A549 (cell line): ENCODE data around the gene TLNRD1. TPM values are rescaled to one million over a fixed set of nuclear protein-coding genes. Genes with fewer than 3 reads are reported as not detected.

ENCODE experiments used
- ATAC-seq, 2 experiments: fragments of 200-7000 bp in 1 of 2; fragments of >200 bp in 1 of 2; cut with Nextera tagmentation in 1 of 2; cut with Tn5 transposase in 1 of 2; 3 replicates each; pipeline versions ENCODE4 v1.8.0 to v1.9.1; 2018 to 2020; ENCODE audit warnings: mild to moderate bottlenecking in 1 of 2, moderate library complexity in 1 of 2
- CTCF ChIA-PET: fragments of 300-600 bp; sonication (Branson Sonifier 250); formaldehyde crosslinking; extraction: SDS; loops from one replicate; lab custom pipeline; 2021; ENCODE audit warnings: antibody characterized with exemption, inconsistent platforms; lab: Yijun Ruan, JAX
- POLR2A ChIA-PET: fragments of 350-600 bp; formaldehyde crosslinking; extraction: SDS; loops from one replicate; lab custom pipeline; 2021; ENCODE audit warnings: antibody characterized with exemption, inconsistent platforms; lab: Yijun Ruan, JAX
- DNase-seq, 2 experiments: peaks; one replicate each; pipeline versions ENCODE4 v3.0.0 to v3.0.0-alpha.2; 2011 to 2016; ENCODE audit warnings: low read depth in 1 of 2, low spot score in 1 of 2
- FAIRE-seq: peaks from 2 replicates; lab custom pipeline; 2011; peaks lifted over from hg19 to GRCh38; lab: Jason Lieb, UNC
- H3K27ac ChIP-seq, 2 experiments: fragments of >200 bp; sonication (Bioruptor Twin); formaldehyde crosslinking; 3 replicates each; pipeline ENCODE4 v1.5.1; 2016 to 2017
- H3K4me1 ChIP-seq: fragments of >200 bp; sonication (Bioruptor Twin); formaldehyde crosslinking; 3 replicates; pipeline ENCODE4 v1.6.1; 2016
- H3K4me2 ChIP-seq: fragments of >200 bp; sonication (Bioruptor Twin); formaldehyde crosslinking; 3 replicates; pipeline ENCODE4 v1.6.1; 2016
- H3K4me3 ChIP-seq: fragments of >200 bp; sonication (Bioruptor Twin); formaldehyde crosslinking; 3 replicates; pipeline ENCODE4 v1.5.1; 2016
- H3K9me3 ChIP-seq: fragments of >200 bp; sonication (Bioruptor Twin); formaldehyde crosslinking; 3 replicates; pipeline ENCODE4 v1.6.1; 2016
- BCL3 ChIP-seq: fragments of >200 bp; sonication (Bioruptor Twin); formaldehyde crosslinking; IDR thresholded peaks from 3 replicates; pipeline ENCODE4 v1.6.1; 2016
- BHLHE40 ChIP-seq: IDR thresholded peaks from 2 replicates; pipeline ENCODE4 v1.6.1; 2012; ENCODE audit warnings: low read depth, low read length, inconsistent platforms
- CBX2 ChIP-seq: fragments of 200-600 bp; sonication (generic); IDR thresholded peaks from 2 replicates; pipeline ENCODE4 v1.6.1; 2016; ENCODE audit warnings: low read depth, mild to moderate bottlenecking, borderline replicate concordance
- CBX8 ChIP-seq: fragments of 200-600 bp; sonication (generic); IDR thresholded peaks from 2 replicates; pipeline ENCODE4 v1.6.1; 2016
- CEBPB ChIP-seq, 2 experiments: fragments of >200 bp in 1 of 2; sonication (Bioruptor Twin) in 1 of 2; formaldehyde crosslinking in 1 of 2; IDR thresholded peaks; 2 replicates each; pipeline ENCODE4 v1.6.1; 2012 to 2016
- CHD2 ChIP-seq: fragments of 150-350 bp; IDR thresholded peaks from 2 replicates; pipeline ENCODE4 v1.6.1; 2014; ENCODE audit warnings: low read length; ENCODE audit not compliant: partially characterized antibody
- CHD4 ChIP-seq: fragments of 200-600 bp; sonication (generic); IDR thresholded peaks from 2 replicates; pipeline ENCODE4 v1.6.1; 2016; ENCODE audit warnings: antibody characterized with exemption, mild to moderate bottlenecking, borderline replicate concordance
- CTCF ChIP-seq: fragments of >200 bp; sonication (Bioruptor Twin); formaldehyde crosslinking; IDR thresholded peaks from 3 replicates; pipeline ENCODE4 v1.5.1; 2016
- E2F6 ChIP-seq: IDR thresholded peaks from 2 replicates; pipeline ENCODE4 v1.6.1; 2012; ENCODE audit warnings: low read depth, borderline replicate concordance
- EHF ChIP-seq: fragments of 250-450 bp; sonication (Bioruptor Pico); IDR thresholded peaks from 2 replicates; pipeline ENCODE4 v1.5.0; 2020; ENCODE audit warnings: mild to moderate bottlenecking
- EHMT2 ChIP-seq: fragments of 200-600 bp; sonication (generic); IDR thresholded peaks from 2 replicates; pipeline ENCODE4 v1.6.1; 2016; ENCODE audit warnings: antibody characterized with exemption, low read depth, mild to moderate bottlenecking, moderate library complexity
- ESRRA ChIP-seq: fragments of 150-350 bp; IDR thresholded peaks from 2 replicates; pipeline ENCODE4 v1.6.1; 2014; ENCODE audit warnings: mild to moderate bottlenecking, low read length, borderline replicate concordance
- FOXS1 ChIP-seq: fragments of 250-450 bp; sonication (Bioruptor Pico); IDR thresholded peaks from 2 replicates; pipeline ENCODE4 v1.5.0; 2020; ENCODE audit warnings: mild to moderate bottlenecking, moderate library complexity
- GATA3 ChIP-seq: IDR thresholded peaks from 2 replicates; pipeline ENCODE4 v1.6.1; 2012; ENCODE audit warnings: borderline replicate concordance
- HDAC2 ChIP-seq: fragments of 200-600 bp; sonication (generic); IDR thresholded peaks from 2 replicates; pipeline ENCODE4 v1.6.1; 2016
- HEYL ChIP-seq: fragments of 250-450 bp; sonication (Bioruptor Pico); IDR thresholded peaks from 2 replicates; pipeline ENCODE4 v1.8.0; 2021; ENCODE audit warnings: mild to moderate bottlenecking, moderate library complexity
- HMGXB4 ChIP-seq: fragments of 250-450 bp; sonication (Bioruptor Pico); IDR thresholded peaks from 2 replicates; pipeline ENCODE4 v1.5.0; 2021; ENCODE audit warnings: mild to moderate bottlenecking, moderate library complexity, borderline replicate concordance
- HOXA7 ChIP-seq: fragments of 250-450 bp; sonication (Bioruptor Pico); IDR thresholded peaks from 2 replicates; pipeline ENCODE4 v1.5.0; 2020; ENCODE audit warnings: mild to moderate bottlenecking, moderate library complexity
- KDM5A ChIP-seq: fragments of 200-600 bp; sonication (generic); IDR thresholded peaks from 2 replicates; pipeline ENCODE4 v1.6.1; 2016; ENCODE audit warnings: antibody characterized with exemption, mild to moderate bottlenecking
- MAFK ChIP-seq: fragments of 450-650 bp; IDR thresholded peaks from 2 replicates; pipeline ENCODE4 v1.6.1; 2014; ENCODE audit not compliant: partially characterized antibody
- MAZ ChIP-seq: fragments of 150-350 bp; IDR thresholded peaks from 2 replicates; pipeline ENCODE4 v1.6.1; 2014; ENCODE audit warnings: antibody characterized with exemption, low read depth, low read length, borderline replicate concordance
- NFE2L2 ChIP-seq: fragments of 150-350 bp; conservative IDR thresholded peaks from 2 replicates; pipeline ENCODE4 v1.6.1; 2014; ENCODE audit warnings: low read length
- PBX3 ChIP-seq: IDR thresholded peaks from 2 replicates; pipeline ENCODE4 v1.6.1; 2012
- PHF8 ChIP-seq: fragments of 200-600 bp; sonication (generic); IDR thresholded peaks from 2 replicates; pipeline ENCODE4 v1.6.1; 2016; ENCODE audit warnings: low read depth, mild to moderate bottlenecking, antibody characterized with exemption, moderate library complexity, borderline replicate concordance
- POLR2A ChIP-seq: IDR thresholded peaks from 2 replicates; pipeline ENCODE4 v1.6.1; 2012; ENCODE audit warnings: mild to moderate bottlenecking, low read length
- POLR2AphosphoS2 ChIP-seq: conservative IDR thresholded peaks from 2 replicates; pipeline ENCODE4 v1.6.1; 2012; ENCODE audit warnings: low read length, improper control_type of control experiment, inconsistent platforms
- RAD21 ChIP-seq, 2 experiments: fragments of >200 bp in 1 of 2; sonication (Bioruptor Twin) in 1 of 2; formaldehyde crosslinking in 1 of 2; IDR thresholded peaks in 1 of 2; conservative IDR thresholded peaks in 1 of 2; 2 replicates in 1 of 2; 3 replicates in 1 of 2; pipeline ENCODE4 v1.6.1; 2012 to 2018; ENCODE audit warnings: inconsistent platforms in 1 of 2
- RARB ChIP-seq: fragments of 250-450 bp; sonication (Bioruptor Pico); IDR thresholded peaks from 2 replicates; pipeline ENCODE4 v1.8.0; 2021; ENCODE audit warnings: mild to moderate bottlenecking, moderate library complexity
- RFX5 ChIP-seq: fragments of 450-650 bp; IDR thresholded peaks from 2 replicates; pipeline ENCODE4 v1.7.1; 2014; ENCODE audit warnings: antibody characterized with exemption, mild to moderate bottlenecking, moderate library complexity
- SREBF2 ChIP-seq: fragments of 450-650 bp; IDR thresholded peaks from 2 replicates; pipeline ENCODE4 v1.6.1; 2014; ENCODE audit warnings: mild to moderate bottlenecking, moderate library complexity
- TFCP2L1 ChIP-seq: fragments of 250-450 bp; sonication (Bioruptor Pico); IDR thresholded peaks from 2 replicates; pipeline ENCODE4 v1.5.0; 2021; ENCODE audit warnings: mild to moderate bottlenecking
- USF2 ChIP-seq: fragments of 450-650 bp; IDR thresholded peaks from 2 replicates; pipeline ENCODE4 v1.6.1; 2014; ENCODE audit warnings: antibody characterized with exemption
- ZC3H11A ChIP-seq: fragments of 450-650 bp; IDR thresholded peaks from 2 replicates; pipeline ENCODE4 v1.6.1; 2014; ENCODE audit warnings: antibody characterized with exemption, mild to moderate bottlenecking
- ZFP36 ChIP-seq: fragments of 450-650 bp; IDR thresholded peaks from 2 replicates; pipeline ENCODE4 v1.6.1; 2014; ENCODE audit warnings: borderline replicate concordance; ENCODE audit not compliant: partially characterized antibody
- ZSCAN20 ChIP-seq: fragments of 250-450 bp; sonication (Bioruptor Pico); IDR thresholded peaks from 2 replicates; pipeline ENCODE4 v1.8.0; 2022; ENCODE audit warnings: mild to moderate bottlenecking, moderate library complexity
- WGBS: methylation state at CpG from one replicate; pipeline ENCODE4 v1.1.6; 2017; ENCODE audit errors: missing lambda C conversion rate; 5-methylcytosine and 5-hydroxymethylcytosine counted together
- polyA plus RNA-seq, 4 experiments: library from polyadenylated mRNA; depleted of rRNA in 3 of 4; stranded (reverse); fragments of >200 nt; fragmentation: RNase III in 1 of 4; extraction: RNeasy Plus Mini Kit Qiagen cat#74134 plus additional on column Dnase treatment in 1 of 4; gene quantifications; 2 replicates in 3 of 4; 3 replicates in 1 of 4; pipeline ENCODE4 v1.2.3, GENCODE V29; 2011 to 2017

Gene TLNRD1
- polyA plus RNA-seq, 2 of the 4 experiments (the other 2 are of a cell fraction): 6.6 to 7.2 TPM

- H3K4me3 ChIP-seq: peak overlapping the region; percentile 67
- CTCF ChIA-PET: interaction anchor here (0.9 to 3.2 kb wide), 6 partner anchors 10 to 265 kb away, joined by 3 to 9 read pairs (median 4); partner anchors contain the start of gene CEMIP
- FAIRE-seq (no peak), ATAC-seq (peak; percentile 64 to 76), DNase-seq (peak; percentile 59 to 60)
- POLR2A ChIA-PET: interaction anchor here (0.6 to 2.5 kb wide), 3 partner anchors 11 to 44 kb away, joined by 3 to 30 read pairs (median 3); no protein-coding TSS in a partner anchor
- H3K4me1 ChIP-seq: peaks cover 24% of the 10 kb centered on the region
- peak overlapping the region; percentile 90 to 98 for H3K27ac ChIP-seq
- H3K4me2 ChIP-seq: peak overlapping the region; percentile 92
- no peaks in the 10 kb centered on the region for H3K9me3 ChIP-seq
- WGBS: 2% methylated on average over 35 of the region's 110 CpGs
- TF ChIP-seq CTCF (no peak), ESRRA (no peak), ZC3H11A (no peak), KDM5A (no peak), MAFK (no peak), POLR2A (peak; percentile 33), POLR2AphosphoS2 (no peak), CHD2 (no peak), BCL3 (no peak; the same call in 1 of the 3 replicates), BHLHE40 (no peak), EHMT2 (no peak), E2F6 (0 out of 2 replicates have a peak, but pooled peaks have one; percentile 73), USF2 (no peak), RAD21 (conservative IDR thresholded peaks at IDR 0.05 in 1 of 2, IDR thresholded peaks at IDR 0.05 in 1 of 2) (no peak), EHF (no peak), CHD4 (no peak), ZSCAN20 (no peak), ZFP36 (no peak), PBX3 (no peak), TFCP2L1 (CRISPR knock-in tag) (no peak), HOXA7 (CRISPR knock-in tag) (no peak), NFE2L2 (no peak), RARB (no peak), CBX8 (no peak), HMGXB4 (no peak), SREBF2 (no peak), CBX2 (no peak), HEYL (no peak), RFX5 (no peak), MAZ (no peak), FOXS1 (CRISPR knock-in tag) (no peak), HDAC2 (no peak), CEBPB (IDR thresholded peaks at IDR 0.05) (no peak), PHF8 (no peak; the same call in 1 of the 2 replicates), GATA3 (no peak)
Observed at GRCh38 chr15:81001152-81002008, 657 bp downstream of the TLNRD1 start.
